Gastroesophageal sphincter (tissue), 3 donors: Measurements from ENCODE around the gene PLEKHM3.

ENCODE experiments used
- POLR2A ChIP-seq, 2 donors: fragments of 450-650 bp; IDR thresholded peaks; one replicate each; pipeline ENCODE4 v1.6.1; 2017; ENCODE audit warnings: antibody characterized with exemption in 2 of 2, mild to moderate bottlenecking in 2 of 2, moderate library complexity in 1 of 2
- POLR2AphosphoS5 ChIP-seq: sonication (generic); formaldehyde crosslinking; IDR thresholded peaks from one replicate; pipeline ENCODE4 v1.6.1; 2017; ENCODE audit warnings: antibody characterized with exemption
- TF ChIP-seq, protein P1 (sequence below), 4 experiments: fragments of 200-600 bp in 2 of 4; fragments of 450-650 bp in 2 of 4; sonication (generic) in 1 of 4; IDR thresholded peaks; one replicate each; pipeline ENCODE4 v1.5.1; 2017 to 2019; ENCODE audit warnings: antibody characterized with exemption in 4 of 4, mild to moderate bottlenecking in 2 of 4, moderate library complexity in 2 of 4

DNA sequence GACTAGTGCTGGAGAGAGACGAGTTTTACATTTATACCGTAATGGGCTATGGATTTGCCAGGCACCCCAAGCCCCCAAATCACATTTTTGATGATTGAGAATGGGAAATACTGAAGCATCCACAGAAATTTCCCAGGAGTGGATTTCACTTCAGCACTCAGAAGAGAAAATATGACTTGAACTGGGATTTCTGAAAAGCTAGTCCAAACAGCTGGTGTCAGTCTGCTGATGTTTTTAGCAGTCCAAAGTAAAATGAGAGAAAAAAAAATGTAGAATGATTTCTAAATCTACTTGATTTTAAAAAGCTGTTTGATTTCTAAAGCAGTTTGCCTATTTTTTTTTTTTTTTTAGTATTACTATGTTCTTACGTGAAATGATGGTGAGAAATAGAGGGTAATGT lies 105.0 kb downstream of the PLEKHM3 start:
- TF ChIP-seq POLR2AphosphoS5 = no peak
- no peak for TF ChIP-seq POLR2A (IDR thresholded peaks at IDR 0.05)
- TF ChIP-seq, protein P1, sequence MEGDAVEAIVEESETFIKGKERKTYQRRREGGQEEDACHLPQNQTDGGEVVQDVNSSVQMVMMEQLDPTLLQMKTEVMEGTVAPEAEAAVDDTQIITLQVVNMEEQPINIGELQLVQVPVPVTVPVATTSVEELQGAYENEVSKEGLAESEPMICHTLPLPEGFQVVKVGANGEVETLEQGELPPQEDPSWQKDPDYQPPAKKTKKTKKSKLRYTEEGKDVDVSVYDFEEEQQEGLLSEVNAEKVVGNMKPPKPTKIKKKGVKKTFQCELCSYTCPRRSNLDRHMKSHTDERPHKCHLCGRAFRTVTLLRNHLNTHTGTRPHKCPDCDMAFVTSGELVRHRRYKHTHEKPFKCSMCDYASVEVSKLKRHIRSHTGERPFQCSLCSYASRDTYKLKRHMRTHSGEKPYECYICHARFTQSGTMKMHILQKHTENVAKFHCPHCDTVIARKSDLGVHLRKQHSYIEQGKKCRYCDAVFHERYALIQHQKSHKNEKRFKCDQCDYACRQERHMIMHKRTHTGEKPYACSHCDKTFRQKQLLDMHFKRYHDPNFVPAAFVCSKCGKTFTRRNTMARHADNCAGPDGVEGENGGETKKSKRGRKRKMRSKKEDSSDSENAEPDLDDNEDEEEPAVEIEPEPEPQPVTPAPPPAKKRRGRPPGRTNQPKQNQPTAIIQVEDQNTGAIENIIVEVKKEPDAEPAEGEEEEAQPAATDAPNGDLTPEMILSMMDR (IDR thresholded peaks at IDR 0.05) = no peak
